Loucy (cell line): ENCODE measurements around the gene BCDIN3D.

Source experiments
- H2AFZ ChIP-seq: fragments of 200-600 bp; sonication (generic); 2 replicates; pipeline ENCODE4 v1.6.0; 2016; ENCODE audit warnings: antibody characterized with exemption, mild to moderate bottlenecking, low read length, moderate library complexity
- H3F3A ChIP-seq: fragments of 200-600 bp; 2 replicates; pipeline ENCODE4 v1.6.0; 2016; ENCODE audit warnings: antibody characterized with exemption, low read depth, mild to moderate bottlenecking
- H3K27me3 ChIP-seq: fragments of 200-600 bp; sonication (generic); 2 replicates; pipeline ENCODE4 v1.6.1; 2014; ENCODE audit warnings: low read length, mild to moderate bottlenecking; ENCODE audit not compliant: insufficient read depth, poor library complexity, severe bottlenecking
- H3K36me3 ChIP-seq: fragments of 200-600 bp; sonication (generic); 2 replicates; pipeline ENCODE4 v1.6.1; 2016; ENCODE audit warnings: low read length; ENCODE audit not compliant: insufficient read depth
- H3K4me1 ChIP-seq: fragments of 200-600 bp; sonication (generic); 2 replicates; pipeline ENCODE4 v1.5.1; 2014; ENCODE audit warnings: low read length, mild to moderate bottlenecking; ENCODE audit not compliant: insufficient read depth, poor library complexity, severe bottlenecking
- H3K4me2 ChIP-seq: fragments of 200-600 bp; sonication (generic); 2 replicates; pipeline ENCODE4 v1.6.0; 2014; ENCODE audit warnings: antibody characterized with exemption, low read length, low read depth, mild to moderate bottlenecking; ENCODE audit not compliant: poor library complexity, severe bottlenecking
- H3K4me3 ChIP-seq: fragments of 200-600 bp; sonication (generic); 2 replicates; pipeline ENCODE4 v1.5.1; 2014; ENCODE audit warnings: low read length, mild to moderate bottlenecking, mixed read lengths; ENCODE audit not compliant: poor library complexity, severe bottlenecking
- H3K79me2 ChIP-seq: fragments of 200-600 bp; sonication (generic); 2 replicates; pipeline ENCODE4 v1.6.1; 2014; ENCODE audit warnings: low read length; ENCODE audit not compliant: insufficient read depth
- H3K9ac ChIP-seq: fragments of 200-600 bp; sonication (generic); 2 replicates; pipeline ENCODE4 v1.6.0; 2014; ENCODE audit warnings: mild to moderate bottlenecking, low read depth, low read length, moderate library complexity; ENCODE audit not compliant: poor library complexity, severe bottlenecking
- H3K9me2 ChIP-seq: fragments of 200-600 bp; sonication (generic); replicated peaks from 2 replicates; pipeline ENCODE4 v1.6.1; 2016; ENCODE audit warnings: low read depth, low read length, mixed read lengths
- H3K9me3 ChIP-seq: fragments of 200-600 bp; sonication (generic); 2 replicates; pipeline ENCODE4 v1.6.1; 2014; ENCODE audit warnings: mild to moderate bottlenecking, antibody characterized with exemption, low read length, low read depth; ENCODE audit not compliant: insufficient read depth
- H4K20me1 ChIP-seq: fragments of 200-600 bp; sonication (generic); 2 replicates; pipeline ENCODE4 v1.6.0; 2014; ENCODE audit warnings: antibody characterized with exemption, low read length, mild to moderate bottlenecking; ENCODE audit not compliant: insufficient read depth, poor library complexity, severe bottlenecking
- CTCF ChIP-seq: fragments of 200-600 bp; sonication (generic); conservative IDR thresholded peaks from 2 replicates; pipeline ENCODE4 v1.5.1; 2014; ENCODE audit warnings: mild to moderate bottlenecking, antibody characterized with exemption, low read length
- EZH2phosphoT487 ChIP-seq: fragments of 200-600 bp; IDR thresholded peaks from 2 replicates; pipeline ENCODE4 v1.6.1; 2018; ENCODE audit warnings: antibody characterized with exemption, mild to moderate bottlenecking, moderate library complexity, borderline replicate concordance

The BCDIN3D gene

DNA sequence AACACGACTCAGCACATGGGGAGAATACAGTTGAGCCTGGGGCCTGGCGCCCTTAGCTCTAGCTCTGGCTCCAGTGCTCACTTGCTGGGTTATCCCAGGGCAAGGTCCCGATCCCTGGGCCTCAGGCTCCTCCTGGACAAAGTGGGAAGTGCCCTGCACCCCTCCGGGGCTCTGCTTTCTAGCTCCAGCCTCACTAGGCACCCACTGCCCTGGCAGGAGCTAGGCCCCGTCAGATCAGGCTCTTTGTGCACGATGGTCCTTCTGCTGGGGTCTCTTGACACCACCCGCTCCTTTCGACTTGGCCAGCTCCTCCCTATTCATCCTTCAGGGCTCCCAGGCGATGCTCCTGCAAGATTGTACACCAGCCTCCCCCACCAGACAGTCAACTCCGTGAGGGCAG lies 38.1 kb downstream of the BCDIN3D start:
- Histone ChIP-seq H3K9me2 (no peaks in the 10 kb centered on the region), H3K36me3 (peaks cover 50% of the 10 kb centered on the region; the same call in 1 of the 2 replicates), H3K4me3 (no peak overlapping the region), H3K4me1 (no peaks in the 10 kb centered on the region), H3K4me2 (no peak overlapping the region), H3K79me2 (peaks cover 6% of the 10 kb centered on the region; the same call in 1 of the 2 replicates), H3K9ac (no peak overlapping the region), H2AFZ (no peak overlapping the region), H3K27me3 (no peaks in the 10 kb centered on the region), H4K20me1 (no peaks in the 10 kb centered on the region), H3F3A (no peaks in the 10 kb centered on the region), H3K9me3 (no peaks in the 10 kb centered on the region)
- TF ChIP-seq EZH2phosphoT487: no peak
- no peak for TF ChIP-seq CTCF

- H3K9me2 ChIP-seq: no peaks in the 10 kb centered on the region
- H3K4me1 ChIP-seq: no peaks in the 10 kb centered on the region
- no peaks in the 10 kb centered on the region for H4K20me1 ChIP-seq
- H3K79me2 ChIP-seq: peaks cover 6% of the 10 kb centered on the region; the same call in 1 of the 2 replicates
- TF ChIP-seq EZH2phosphoT487 (no peak), CTCF (no peak)
- H3K9me3 ChIP-seq: no peaks in the 10 kb centered on the region
- H2AFZ ChIP-seq: no peak overlapping the region
- no peaks in the 10 kb centered on the region for H3F3A ChIP-seq
- H3K4me2 ChIP-seq: no peak overlapping the region
- H3K27me3 ChIP-seq: no peaks in the 10 kb centered on the region
- H3K4me3 ChIP-seq: no peak overlapping the region
- peaks cover 50% of the 10 kb centered on the region; the same call in 1 of the 2 replicates for H3K36me3 ChIP-seq
- no peak overlapping the region for H3K9ac ChIP-seq
These were observed 39.0 kb downstream of the BCDIN3D start for GRCh38 chr12:49803693-49804450.

GRCh38 chr12:49801141-49802063 lies 41.5 kb downstream of the BCDIN3D start:
- no peak overlapping the region for H3K9ac ChIP-seq
- H3K4me3 ChIP-seq: no peak overlapping the region
- no peaks in the 10 kb centered on the region for H3K4me1 ChIP-seq
- no peaks in the 10 kb centered on the region for H3F3A ChIP-seq
- no peaks in the 10 kb centered on the region for H3K79me2 ChIP-seq
- peaks cover 71% of the 10 kb centered on the region; the same call in 1 of the 2 replicates for H3K36me3 ChIP-seq
- no peak for TF ChIP-seq EZH2phosphoT487
- no peak for TF ChIP-seq CTCF
- H3K9me3 ChIP-seq: no peaks in the 10 kb centered on the region
- H3K27me3 ChIP-seq: no peaks in the 10 kb centered on the region
- no peaks in the 10 kb centered on the region for H4K20me1 ChIP-seq
- no peak overlapping the region for H3K4me2 ChIP-seq
- no peaks in the 10 kb centered on the region for H3K9me2 ChIP-seq
- no peak overlapping the region for H2AFZ ChIP-seq
